Large intestine (tissue), 3 donors: ENCODE measurements around the gene CDKN1C. TPM values are rescaled to one million over a fixed set of nuclear protein-coding genes. Genes with fewer than 3 reads are reported as not detected.

ENCODE experiments used
- DNase-seq, 2 donors: peaks; one replicate each; pipeline versions ENCODE4 v3.0.0 to v3.0.0-alpha.2; 2013
- H3K27ac ChIP-seq: one replicate; pipeline ENCODE4 v1.5.1; 2013; ENCODE audit warnings: low read length
- H3K27me3 ChIP-seq: 2 replicates; pipeline ENCODE4 v1.6.1; 2013; ENCODE audit warnings: low read length; ENCODE audit not compliant: control insufficient read depth, insufficient read depth
- H3K36me3 ChIP-seq: 2 replicates; pipeline ENCODE4 v1.6.1; 2013; ENCODE audit warnings: low read length; ENCODE audit not compliant: control insufficient read depth, insufficient read depth
- H3K4me1 ChIP-seq: one replicate; pipeline ENCODE4 v1.6.1; 2013; ENCODE audit warnings: low read length; ENCODE audit not compliant: control insufficient read depth, insufficient read depth
- H3K4me3 ChIP-seq: one replicate; pipeline ENCODE4 v1.5.1; 2013; ENCODE audit warnings: low read length
- H3K9me3 ChIP-seq: one replicate; pipeline ENCODE4 v1.6.1; 2013; ENCODE audit warnings: mild to moderate bottlenecking, low read depth, low read length, moderate library complexity; ENCODE audit not compliant: control insufficient read depth
- WGBS: methylation state at CpG from one replicate; pipeline ENCODE4 v1.1.5; 2013; ENCODE audit warnings: low lambda C conversion rate; ENCODE audit not compliant: insufficient coverage; 5-methylcytosine and 5-hydroxymethylcytosine counted together
- polyA plus RNA-seq: library from polyadenylated mRNA; unstranded; fragments of 120-200 nt; gene quantifications from one replicate; pipeline ENCODE4 v1.2.1, GENCODE V29; 2013

CDKN1C gene
- polyA plus RNA-seq, 1 donor = 197 TPM

DNA sequence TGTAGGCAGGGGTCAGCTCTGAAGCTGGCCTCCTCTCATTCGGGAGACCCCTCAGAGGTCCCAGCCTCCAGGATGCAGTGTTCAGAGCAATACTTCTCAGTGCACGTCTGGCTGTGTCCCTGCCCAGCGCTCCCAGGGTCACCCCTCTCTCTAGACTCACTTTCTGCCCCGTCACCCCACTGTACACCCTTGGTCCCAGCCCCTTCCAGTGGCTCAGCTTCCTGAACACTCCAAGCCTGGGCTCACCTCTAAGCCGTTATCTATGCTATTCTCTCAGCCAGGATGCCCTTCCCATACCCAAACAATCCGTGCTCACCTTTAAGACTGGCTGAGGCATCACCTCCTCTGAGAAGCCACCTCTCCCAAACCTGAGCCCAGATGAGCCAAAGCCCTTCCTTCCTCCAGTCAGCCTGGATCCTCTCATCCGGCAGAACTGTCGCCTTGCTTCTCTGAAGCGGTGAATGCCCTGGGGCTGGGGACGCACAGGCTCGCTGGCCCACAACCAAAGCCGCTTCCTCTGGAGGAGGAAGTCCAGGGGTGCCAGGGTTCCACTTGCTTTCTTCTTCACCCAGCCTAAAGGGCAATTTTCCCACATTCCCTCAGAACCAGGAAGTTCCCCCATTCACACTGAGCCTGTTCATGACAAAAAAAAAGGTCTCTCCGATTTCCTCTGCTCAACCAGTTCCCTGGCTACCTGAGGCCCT, 13.7 kb upstream of the CDKN1C start:
- Histone ChIP-seq H3K9me3 (peaks cover 3% of the 10 kb centered on the region), H3K36me3 (no peaks in the 10 kb centered on the region), H3K4me3 (no peak overlapping the region), H3K27me3 (no peaks in the 10 kb centered on the region), H3K4me1 (peaks cover 23% of the 10 kb centered on the region), H3K27ac (no peak overlapping the region)
- DNase-seq = no peak
- no CpG with 5 or more reads among the region's 13 CpGs for WGBS

DNA sequence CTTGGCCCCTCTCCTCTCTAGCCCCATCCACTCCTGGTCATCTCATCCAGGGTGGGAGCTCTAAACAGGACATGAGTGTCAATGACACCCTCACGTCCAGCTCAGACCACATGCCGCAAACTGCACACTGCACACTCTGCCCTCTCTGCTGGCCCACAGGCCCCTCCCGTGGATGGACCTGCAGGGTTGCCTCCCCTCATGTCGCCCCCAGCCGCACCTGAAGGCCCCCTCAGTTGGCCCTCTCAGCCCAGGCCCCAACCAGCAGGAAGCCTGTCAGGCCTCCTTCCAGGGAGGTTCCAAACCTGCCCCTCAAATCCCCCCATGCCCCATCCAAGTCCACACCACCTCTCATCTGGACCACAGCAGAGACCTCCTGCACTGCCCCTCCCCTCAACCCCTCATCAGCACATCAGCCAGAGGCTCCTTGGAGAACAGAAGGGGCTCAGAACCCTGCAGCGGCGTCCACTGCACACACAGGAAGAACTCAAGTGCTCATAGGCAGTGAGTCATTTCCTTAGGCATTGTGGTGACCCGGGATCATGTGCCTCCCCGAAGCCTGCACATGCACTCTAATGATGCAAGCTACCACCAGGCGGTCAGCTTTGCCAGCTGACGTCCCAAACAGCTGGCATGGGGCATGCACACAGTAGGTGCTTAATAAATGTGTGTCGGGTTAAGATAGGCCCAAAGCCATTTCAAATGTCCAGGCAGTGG, 12.9 kb upstream of the CDKN1C start:
- no CpG with 5 or more reads among the region's 12 CpGs for WGBS
- H3K36me3 ChIP-seq = no peaks in the 10 kb centered on the region
- no peak overlapping the region for H3K27ac ChIP-seq
- DNase-seq = no peak
- H3K27me3 ChIP-seq = no peaks in the 10 kb centered on the region
- no peaks in the 10 kb centered on the region for H3K9me3 ChIP-seq
- no peak overlapping the region for H3K4me3 ChIP-seq
- H3K4me1 ChIP-seq = peaks cover 17% of the 10 kb centered on the region

DNA sequence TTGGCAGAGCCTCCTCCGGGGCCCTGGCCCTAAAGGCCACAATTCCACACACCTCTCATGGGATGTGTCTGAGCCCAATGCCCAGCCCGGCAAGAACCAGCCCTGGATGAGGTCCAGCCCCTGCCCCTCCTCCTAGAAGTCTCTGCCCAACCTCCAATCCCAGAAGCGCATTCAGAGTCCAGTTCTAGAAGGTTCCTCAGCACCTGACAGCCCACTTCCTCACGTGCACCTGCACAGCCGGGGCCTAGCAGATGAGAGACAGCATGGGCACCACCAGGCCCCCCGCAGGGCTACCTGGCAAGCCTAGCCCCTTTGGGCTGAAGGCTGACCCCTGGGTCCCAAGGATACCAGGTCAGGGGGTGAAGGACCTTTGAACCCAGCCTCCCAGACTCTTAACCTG, 11.5 kb upstream of the CDKN1C start:
- H3K36me3 ChIP-seq = no peaks in the 10 kb centered on the region
- H3K9me3 ChIP-seq = no peaks in the 10 kb centered on the region
- no peaks in the 10 kb centered on the region for H3K27me3 ChIP-seq
- H3K4me3 ChIP-seq = no peak overlapping the region
- no peak overlapping the region for H3K27ac ChIP-seq
- DNase-seq = no peak
- H3K4me1 ChIP-seq = peaks cover 11% of the 10 kb centered on the region
- WGBS = no CpG with 5 or more reads among the region's 6 CpGs

DNA sequence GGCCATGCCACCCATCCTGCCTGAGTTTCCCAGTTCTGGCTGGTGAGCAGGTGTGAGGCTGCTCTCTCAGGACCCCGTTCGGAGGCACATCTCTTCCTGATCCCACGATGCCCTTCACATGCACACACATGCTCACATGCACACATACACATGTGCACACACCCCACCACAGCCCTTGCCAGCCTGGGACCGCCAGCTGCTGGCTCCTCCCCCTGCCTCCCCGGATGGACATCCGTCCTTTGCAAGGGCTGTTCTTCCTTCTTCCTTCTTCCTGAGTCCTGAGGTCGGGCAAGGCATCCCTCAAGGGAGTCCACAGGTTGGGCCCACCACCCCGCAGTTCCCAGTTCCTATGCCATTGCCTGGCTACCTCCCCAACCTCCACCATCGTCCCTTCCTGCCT, 10.5 kb upstream of the CDKN1C start:
- Histone ChIP-seq H3K27ac (no peak overlapping the region), H3K27me3 (no peaks in the 10 kb centered on the region), H3K36me3 (no peaks in the 10 kb centered on the region), H3K4me3 (no peak overlapping the region), H3K9me3 (no peaks in the 10 kb centered on the region), H3K4me1 (peaks cover 16% of the 10 kb centered on the region)
- DNase-seq = no peak
- no CpG with 5 or more reads among the region's 9 CpGs for WGBS

DNA sequence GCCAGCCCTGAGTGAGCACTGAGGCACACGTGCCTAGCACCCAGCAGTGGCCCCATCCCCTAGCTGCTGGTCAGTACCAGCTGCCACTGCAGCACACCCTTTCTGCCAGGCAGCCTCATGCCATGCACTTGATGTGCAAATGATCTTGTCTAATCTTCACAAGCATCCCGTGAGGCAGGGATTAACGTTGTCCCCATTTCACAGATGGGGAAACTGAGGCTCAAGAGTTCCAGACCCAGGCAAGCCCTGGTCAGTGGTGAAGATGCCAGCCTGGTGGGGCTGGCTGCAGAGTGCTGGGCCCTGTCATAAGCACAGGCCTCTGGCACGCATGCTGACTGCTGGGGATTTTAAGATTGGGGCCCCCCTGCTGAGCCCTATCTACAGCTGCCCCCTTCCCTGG, 8.4 kb upstream of the CDKN1C start:
- WGBS = no CpG with 5 or more reads among the region's 4 CpGs
- no peak for DNase-seq
- no peaks in the 10 kb centered on the region for H3K36me3 ChIP-seq
- peaks cover 31% of the 10 kb centered on the region for H3K4me1 ChIP-seq
- no peak overlapping the region for H3K4me3 ChIP-seq
- H3K27me3 ChIP-seq = no peaks in the 10 kb centered on the region
- H3K27ac ChIP-seq = no peak overlapping the region
- H3K9me3 ChIP-seq = no peaks in the 10 kb centered on the region

- Histone ChIP-seq H3K4me3 (peak overlapping the region; percentile 52), H3K9me3 (peaks cover 3% of the 10 kb centered on the region), H3K4me1 (peaks cover 34% of the 10 kb centered on the region), H3K27me3 (no peaks in the 10 kb centered on the region), H3K36me3 (no peaks in the 10 kb centered on the region), H3K27ac (no peak overlapping the region)
- no CpG with 5 or more reads among the region's 4 CpGs for WGBS
- DNase-seq = no peak
Measured at GRCh38 chr11:2892967-2893528, 7.5 kb upstream of the CDKN1C start.

GRCh38 chr11:2892215-2892966, 6.8 kb upstream of the CDKN1C start:
- H3K4me3 ChIP-seq = peak overlapping the region; percentile 52
- no CpG with 5 or more reads among the region's 34 CpGs for WGBS
- H3K36me3 ChIP-seq = no peaks in the 10 kb centered on the region
- peaks cover 38% of the 10 kb centered on the region for H3K4me1 ChIP-seq
- no peak overlapping the region for H3K27ac ChIP-seq
- H3K27me3 ChIP-seq = no peaks in the 10 kb centered on the region
- peaks cover 6% of the 10 kb centered on the region for H3K9me3 ChIP-seq
- no peak for DNase-seq

GRCh38 chr11:2891326-2892214, 6.0 kb upstream of the CDKN1C start:
- H3K4me1 ChIP-seq = peaks cover 46% of the 10 kb centered on the region
- H3K27me3 ChIP-seq = no peaks in the 10 kb centered on the region
- no peaks in the 10 kb centered on the region for H3K36me3 ChIP-seq
- no CpG with 5 or more reads among the region's 17 CpGs for WGBS
- DNase-seq = peak in 1 of 2 donors; percentile 60
- H3K4me3 ChIP-seq = peak overlapping the region; percentile 52
- peak overlapping the region; percentile 40 for H3K27ac ChIP-seq
- H3K9me3 ChIP-seq = peaks cover 10% of the 10 kb centered on the region

DNA sequence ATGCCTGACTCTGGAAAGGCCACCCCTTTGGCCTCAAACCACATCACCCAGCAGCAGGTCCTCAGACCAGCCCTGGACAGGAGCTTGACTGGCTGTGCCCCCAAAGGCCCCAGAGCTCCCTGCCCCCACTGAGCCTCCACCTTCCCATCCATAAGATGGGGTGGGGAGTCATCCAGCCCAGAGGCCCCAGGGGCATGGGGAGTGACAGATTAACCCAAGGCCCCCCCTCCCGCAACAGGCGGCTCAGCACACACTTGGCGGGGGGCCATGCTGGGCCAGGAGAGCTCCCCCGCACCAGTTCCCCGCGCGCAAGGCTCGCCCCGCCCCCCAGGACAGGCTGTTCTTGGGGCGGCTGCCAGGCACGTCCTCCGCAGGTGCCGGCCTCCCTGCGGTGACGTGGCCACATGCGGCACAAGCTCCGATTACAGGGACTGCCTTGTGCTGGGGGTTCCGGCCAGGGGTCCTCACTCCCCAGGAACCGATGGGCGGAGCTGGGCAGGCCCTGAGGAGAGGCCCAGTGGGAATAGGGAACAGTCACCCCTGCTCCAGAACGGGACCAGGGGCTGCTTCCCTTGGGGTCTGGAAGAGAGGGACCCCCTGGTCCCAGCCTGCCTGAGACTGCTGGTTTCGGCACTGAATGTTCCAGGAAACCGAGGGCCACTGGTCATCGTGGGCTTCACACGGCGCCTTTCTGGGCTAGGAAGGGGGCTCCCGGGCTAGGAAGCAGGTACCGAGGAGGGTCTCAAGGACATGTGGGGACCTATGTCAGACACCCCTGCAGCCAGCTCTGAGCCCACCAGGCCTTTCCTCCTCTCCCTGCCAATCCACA, 5.1 kb upstream of the CDKN1C start:
- no peaks in the 10 kb centered on the region for H3K27me3 ChIP-seq
- peak overlapping the region; percentile 40 for H3K27ac ChIP-seq
- peaks cover 49% of the 10 kb centered on the region for H3K4me1 ChIP-seq
- H3K9me3 ChIP-seq = peaks cover 15% of the 10 kb centered on the region
- no CpG with 5 or more reads among the region's 28 CpGs for WGBS
- H3K4me3 ChIP-seq = no peak overlapping the region
- peak in 1 of 2 donors; percentile 78 for DNase-seq
- H3K36me3 ChIP-seq = no peaks in the 10 kb centered on the region
